Stimulated activated naive CD4-positive, alpha-beta T cell treated with Interleukin-2 at 50 U/mL for 16 hours (primary cell): ENCODE measurements around the gene CEP250.
"Not testable (repeated sequence)": the region's sequence is repeated elsewhere in the genome, so short reads cannot be mapped to it uniquely, and the experiment has no call there.

ENCODE experiments used
- DNase-seq: peaks from one replicate; lab custom pipeline; 2025; lab: John Stamatoyannopoulos, UW

The CEP250 gene

DNA sequence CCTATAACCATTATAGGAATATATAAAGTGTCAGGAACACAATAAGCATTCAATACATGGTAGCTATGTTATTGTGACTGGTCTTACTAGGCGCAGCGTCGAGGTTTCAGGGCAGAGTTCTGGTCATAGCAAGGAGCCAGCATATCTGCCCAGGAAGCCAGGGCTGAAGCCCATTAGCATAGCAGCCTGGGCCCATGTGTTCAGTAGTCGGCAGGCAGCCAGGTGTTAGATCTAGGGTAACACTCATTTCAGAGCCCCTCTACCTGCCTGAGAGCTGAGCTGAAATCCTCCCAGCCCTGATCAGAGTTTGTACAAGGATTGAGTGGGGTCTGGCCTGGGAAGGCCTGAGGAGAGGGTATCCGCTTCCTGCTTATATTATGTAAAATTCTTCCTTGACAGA lies 41.9 kb downstream of the CEP250 start:
- no peak for DNase-seq

- DNase-seq, result no peak
Observed at GRCh38 chr20:35497780-35498189, 42.4 kb downstream of the CEP250 start.

DNA sequence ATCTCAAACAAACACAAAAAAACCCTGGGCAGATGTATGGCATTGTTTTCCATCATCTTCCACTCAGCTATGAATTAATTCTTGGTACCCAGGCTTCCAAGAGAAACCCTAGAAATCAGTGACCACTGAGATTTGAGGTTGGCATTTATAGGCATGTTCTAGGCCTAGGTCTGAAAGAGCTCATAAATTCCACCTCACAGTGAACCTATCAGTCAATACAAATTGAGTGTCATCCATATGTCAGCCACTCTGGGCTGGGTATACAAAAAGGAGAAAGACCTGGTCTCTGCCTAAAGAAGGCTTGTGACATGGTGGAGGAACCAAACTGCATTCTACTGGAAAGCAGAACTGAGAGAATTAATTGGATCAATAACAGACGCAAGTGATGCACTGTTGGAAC lies 43.9 kb downstream of the CEP250 start:
- no peak for DNase-seq

DNA sequence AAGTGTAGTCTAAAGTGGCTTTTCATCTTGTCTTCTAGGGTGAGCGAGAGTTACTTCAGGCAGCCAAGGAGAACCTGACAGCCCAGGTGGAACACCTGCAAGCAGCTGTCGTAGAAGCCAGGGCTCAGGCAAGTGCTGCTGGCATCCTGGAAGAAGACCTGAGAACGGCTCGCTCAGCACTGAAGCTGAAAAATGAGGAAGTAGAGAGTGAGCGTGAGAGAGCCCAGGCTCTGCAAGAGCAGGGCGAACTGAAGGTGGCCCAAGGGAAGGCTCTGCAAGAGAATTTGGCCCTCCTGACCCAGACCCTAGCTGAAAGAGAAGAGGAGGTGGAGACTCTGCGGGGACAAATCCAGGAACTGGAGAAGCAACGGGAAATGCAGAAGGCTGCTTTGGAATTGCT lies 47.0 kb downstream of the CEP250 start:
- no peak for DNase-seq

GRCh38 chr20:35503281-35503680 lies 47.9 kb downstream of the CEP250 start:
- DNase-seq, result no peak

GRCh38 chr20:35503841-35504561 lies 48.6 kb downstream of the CEP250 start:
- no peak for DNase-seq

- DNase-seq, result no peak
Observed at GRCh38 chr20:35504751-35505150, 49.4 kb downstream of the CEP250 start.

DNA sequence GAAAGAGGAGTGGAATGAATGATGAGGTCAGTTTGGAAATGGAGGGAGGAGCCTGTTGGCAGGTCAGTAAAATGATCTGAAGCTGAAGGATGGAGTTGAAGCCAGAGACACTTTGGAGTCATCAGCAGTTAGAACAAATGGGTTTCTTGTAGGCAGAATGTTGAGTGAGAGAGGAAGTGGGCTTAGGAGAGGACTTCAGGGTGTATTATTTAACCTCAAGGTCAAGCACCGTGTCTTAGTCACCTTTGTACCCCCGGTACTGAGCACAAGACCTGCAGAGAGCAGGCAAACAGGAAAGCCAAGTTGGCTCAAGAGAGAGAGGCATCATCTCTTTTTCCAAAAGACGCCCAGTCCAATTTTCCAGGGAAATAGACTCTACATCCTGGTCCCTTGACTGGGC lies 50.8 kb downstream of the CEP250 start:
- no peak for DNase-seq

DNA sequence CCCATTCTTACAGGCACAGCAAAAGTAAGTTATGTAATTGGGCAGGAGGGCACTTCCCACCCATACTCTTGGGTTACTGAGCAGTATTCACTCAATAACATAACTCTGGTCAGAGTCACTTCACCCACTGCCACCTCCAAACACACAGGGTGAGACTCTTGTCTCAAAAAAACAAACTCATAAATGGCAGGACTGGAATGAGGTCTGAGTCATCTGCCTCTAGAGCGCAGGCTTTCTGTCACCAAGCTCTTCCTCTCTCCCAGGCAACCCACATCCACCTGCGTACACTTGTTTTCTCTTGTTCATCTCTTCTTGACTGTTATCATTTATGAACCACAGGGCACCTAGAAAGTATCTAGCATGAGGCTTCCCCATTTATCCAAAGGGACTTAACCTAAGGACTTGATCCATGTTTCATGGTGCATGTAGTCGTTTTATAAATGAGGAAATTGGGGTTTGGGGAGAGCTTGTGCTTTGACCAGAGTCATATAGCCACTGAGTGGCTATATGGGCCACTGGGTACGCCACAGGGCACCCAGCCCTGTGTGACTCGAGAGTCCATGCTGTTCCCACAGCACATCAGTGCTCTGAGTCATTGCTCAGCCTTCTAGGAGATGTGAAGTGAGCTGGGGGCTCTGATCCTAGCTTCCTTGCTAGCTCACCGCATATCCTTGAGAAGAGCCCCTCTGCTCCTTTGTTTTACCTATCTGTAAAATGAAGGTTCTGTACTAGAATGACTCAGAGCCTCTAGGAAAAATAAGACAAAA lies 51.7 kb downstream of the CEP250 start:
- no peak for DNase-seq

DNA sequence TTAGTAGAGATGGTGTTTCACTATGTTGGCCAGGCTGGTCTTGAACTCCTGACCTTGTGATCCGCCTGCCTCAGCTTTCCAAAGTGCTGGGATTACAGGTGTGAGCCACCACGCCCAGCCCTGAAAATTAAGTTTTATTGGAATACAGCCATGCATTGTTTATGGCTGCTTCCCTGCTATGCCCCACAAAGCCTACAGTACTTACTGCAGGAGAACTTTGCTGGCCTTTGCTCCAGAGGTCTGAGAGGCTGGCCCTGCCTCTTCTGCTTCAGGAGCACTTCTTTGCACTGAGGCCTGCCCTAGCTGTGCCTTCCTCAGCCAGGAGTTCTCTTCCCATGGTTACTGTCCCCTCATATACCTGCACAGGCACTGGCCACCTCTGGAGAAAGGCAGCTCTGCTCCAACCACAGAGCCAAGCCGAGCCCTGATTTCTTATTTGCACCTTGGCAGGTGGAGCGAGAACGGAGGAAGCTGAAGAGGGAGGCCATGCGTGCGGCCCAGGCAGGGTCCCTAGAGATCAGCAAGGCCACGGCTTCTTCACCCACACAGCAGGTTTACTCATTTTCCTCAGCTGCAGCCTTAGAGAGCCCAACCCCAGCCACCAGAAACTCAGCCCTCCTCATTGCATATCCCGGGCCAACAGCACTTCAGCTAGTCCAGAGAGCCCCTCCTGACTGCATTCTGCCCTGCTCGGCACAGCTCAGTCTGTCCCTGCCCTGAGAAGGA lies 53.3 kb downstream of the CEP250 start:
- no peak for DNase-seq

DNA sequence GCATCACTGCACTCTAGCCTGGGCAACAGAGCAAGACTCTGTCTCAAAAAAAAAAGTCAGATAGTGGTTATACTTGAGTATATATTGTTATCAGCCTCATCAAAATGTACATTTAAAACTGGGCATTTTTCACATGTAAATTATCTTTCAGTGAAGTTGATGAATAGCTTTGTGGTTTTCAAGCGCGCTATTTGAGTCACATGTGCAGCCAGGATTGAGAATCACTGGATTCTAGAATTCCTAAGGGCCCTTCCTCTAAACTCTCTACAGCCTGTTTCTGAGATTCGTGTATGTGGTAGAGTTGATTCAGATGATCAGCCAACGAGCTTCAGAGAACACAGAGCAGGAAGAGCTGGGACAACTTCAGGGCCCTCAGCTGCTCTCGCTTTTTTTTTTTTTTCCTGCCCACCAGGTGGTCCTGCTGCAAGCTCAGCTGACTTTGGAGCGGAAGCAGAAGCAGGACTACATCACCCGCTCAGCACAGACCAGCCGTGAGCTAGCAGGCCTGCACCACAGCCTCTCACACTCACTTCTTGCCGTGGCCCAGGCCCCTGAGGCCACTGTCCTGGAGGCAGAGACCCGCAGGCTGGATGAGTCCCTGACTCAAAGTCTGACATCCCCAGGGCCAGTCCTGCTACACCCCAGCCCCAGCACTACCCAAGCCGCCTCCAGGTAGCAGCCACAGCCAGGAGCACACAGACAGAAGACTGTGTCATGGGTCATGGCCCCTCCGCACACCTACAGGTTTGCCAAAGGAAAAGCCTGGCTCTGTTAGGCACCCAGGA lies 55.7 kb downstream of the CEP250 start:
- DNase-seq, result no peak

- no peak for DNase-seq
Observed at GRCh38 chr20:35511814-35512420, 56.5 kb downstream of the CEP250 start.

- DNase-seq, result no peak
Observed at GRCh38 chr20:35514371-35514932, 59.1 kb downstream of the CEP250 start.

DNA sequence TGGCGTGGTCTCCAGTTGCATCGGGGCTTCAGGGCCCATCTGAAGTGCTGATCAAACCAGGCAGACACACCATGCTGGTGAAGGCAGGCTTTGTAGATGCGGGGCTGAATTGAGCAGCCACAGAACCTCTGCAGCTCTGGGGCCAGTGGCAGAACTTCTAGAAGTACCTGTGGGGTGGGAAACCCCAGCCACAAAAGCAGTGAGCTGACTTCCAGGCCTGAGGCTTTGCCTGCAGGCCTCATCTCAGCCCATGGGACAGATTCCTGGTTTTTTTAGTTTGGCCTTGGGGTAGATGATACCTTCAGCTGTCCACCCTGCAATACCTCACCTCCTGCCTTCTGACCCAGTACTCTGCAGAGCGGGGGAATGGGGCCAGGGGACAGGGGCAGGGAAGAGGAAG lies 59.9 kb downstream of the CEP250 start:
- DNase-seq, result no peak

- no peak for DNase-seq
Observed at GRCh38 chr20:35515949-35516645, 60.7 kb downstream of the CEP250 start.

- no peak for DNase-seq
Observed at GRCh38 chr20:35517125-35517524, 61.7 kb downstream of the CEP250 start.

- not testable (repeated sequence) for DNase-seq
Observed at GRCh38 chr20:35517767-35518166, 62.4 kb downstream of the CEP250 start.

DNA sequence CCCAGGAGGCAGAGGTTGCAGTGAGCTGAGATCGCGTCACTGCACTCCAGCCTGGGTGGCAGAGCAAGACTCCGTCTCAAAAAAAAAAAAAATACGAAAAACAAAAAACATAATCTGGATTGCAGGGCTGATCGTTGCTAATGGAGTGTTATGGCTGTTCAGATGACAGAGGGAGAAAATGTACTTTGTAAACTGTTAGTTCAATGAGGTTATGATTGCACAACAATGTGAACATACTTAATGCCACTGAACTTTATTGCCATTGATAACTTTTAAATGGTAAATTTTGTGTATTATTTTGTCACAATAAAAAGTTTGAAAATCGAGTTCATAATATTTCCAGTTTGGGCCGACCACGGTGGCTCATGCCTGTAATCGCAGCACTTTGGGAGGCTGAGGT lies 63.6 kb downstream of the CEP250 start:
- DNase-seq, result no peak

DNA sequence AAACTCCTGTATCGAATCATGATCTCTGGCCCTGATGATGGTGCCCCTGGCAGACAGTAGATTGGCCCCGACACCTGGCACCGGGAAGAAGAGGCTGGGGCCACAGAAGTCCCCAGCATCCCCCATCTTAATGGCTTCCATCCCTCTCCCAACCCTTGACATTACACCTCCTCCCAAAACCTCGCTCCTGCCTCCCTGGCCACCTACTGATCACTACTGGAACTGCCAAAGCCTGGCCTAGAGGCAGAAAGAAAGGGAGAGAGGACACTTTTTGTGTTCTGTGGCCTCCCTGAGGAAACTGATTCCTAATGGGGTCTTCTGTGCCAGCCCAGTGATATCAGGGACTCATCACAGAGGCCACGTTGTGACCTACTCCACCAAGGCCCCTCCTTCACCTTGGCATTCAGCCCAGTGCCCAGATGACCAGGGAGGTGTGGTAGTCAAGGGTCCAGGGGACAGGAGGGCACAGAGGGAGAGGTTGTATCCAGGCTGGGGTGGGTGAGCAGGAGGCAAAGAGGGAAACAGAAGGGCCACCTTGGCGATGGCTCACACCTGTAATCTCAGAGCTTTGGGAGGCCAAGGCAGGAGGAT lies 68.0 kb downstream of the CEP250 start:
- no peak for DNase-seq

GRCh38 chr20:35525639-35526038 lies 70.2 kb downstream of the CEP250 start:
- DNase-seq, result no peak
